NB4 (cell line): ENCODE measurements around the gene ZNF782.

Experiments used
- DNase-seq: peaks from one replicate; pipeline ENCODE4 v3.0.0; 2010; ENCODE audit warnings: low read depth
- H3K4me3 ChIP-seq: one replicate; pipeline ENCODE4 v1.5.1; 2011; ENCODE audit warnings: mild to moderate bottlenecking, low read depth, low read length, moderate library complexity
- MYC ChIP-seq: IDR thresholded peaks from 2 replicates; pipeline ENCODE4 v1.6.1; 2011; ENCODE audit warnings: low read depth, low read length
- POLR2A ChIP-seq: IDR thresholded peaks from 2 replicates; pipeline ENCODE4 v1.6.1; 2011; ENCODE audit warnings: mild to moderate bottlenecking; ENCODE audit not compliant: insufficient read length; ENCODE audit errors: extremely low read depth
- TF ChIP-seq, protein P1 (sequence below): IDR thresholded peaks from one replicate; pipeline ENCODE4 v1.5.1; 2012; ENCODE audit warnings: low read depth, low read length
- TF ChIP-seq, protein P2 (sequence below): IDR thresholded peaks from 2 replicates; pipeline ENCODE4 v1.6.1; 2011; ENCODE audit warnings: low read depth, low read length

Gene ZNF782

DNA sequence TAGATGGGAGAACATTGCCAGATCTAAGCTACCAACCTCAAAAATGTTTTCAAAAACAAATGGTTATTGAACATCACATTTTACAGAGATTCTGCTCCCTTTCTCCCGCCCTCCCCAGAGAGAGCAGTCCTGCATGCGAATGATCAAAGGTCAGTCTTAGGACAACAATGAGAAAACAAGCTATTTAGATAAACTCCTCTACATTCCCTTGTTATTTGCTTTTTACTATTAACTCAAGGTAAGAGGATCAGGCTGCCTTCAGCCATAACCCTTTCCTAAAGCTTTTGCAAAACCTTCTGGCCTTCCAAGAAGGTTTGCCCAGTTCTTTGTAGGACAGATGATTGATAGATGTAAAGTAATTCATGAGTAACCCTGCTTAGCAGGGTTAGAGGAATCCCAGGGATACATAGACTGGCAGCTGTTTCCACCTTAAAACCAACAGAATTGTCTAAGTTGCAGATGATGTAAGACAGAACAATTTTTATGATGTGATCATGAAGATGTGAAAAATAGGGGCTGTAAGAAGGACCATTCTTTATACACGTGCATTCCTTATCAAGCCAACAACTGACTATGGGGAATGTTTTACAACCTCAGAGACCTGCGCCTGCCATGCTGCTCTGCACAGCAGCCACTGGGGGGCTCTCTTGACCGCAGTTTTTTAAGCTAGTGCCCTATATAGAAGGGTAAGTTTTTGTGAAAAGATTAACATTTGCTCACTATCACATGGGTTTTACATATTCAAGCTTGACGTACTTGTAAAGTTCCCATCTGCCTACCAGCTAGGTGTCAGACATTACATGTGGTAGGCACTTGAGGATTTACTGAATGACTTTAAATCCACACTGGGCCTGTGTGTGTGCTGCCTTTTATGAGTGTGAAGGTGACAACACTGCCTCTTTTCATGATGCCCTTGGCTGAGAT is 2.3 kb upstream of the ZNF782 start:
- no peak overlapping the region for H3K4me3 ChIP-seq
- no peak for TF ChIP-seq MYC
- TF ChIP-seq, protein P1, sequence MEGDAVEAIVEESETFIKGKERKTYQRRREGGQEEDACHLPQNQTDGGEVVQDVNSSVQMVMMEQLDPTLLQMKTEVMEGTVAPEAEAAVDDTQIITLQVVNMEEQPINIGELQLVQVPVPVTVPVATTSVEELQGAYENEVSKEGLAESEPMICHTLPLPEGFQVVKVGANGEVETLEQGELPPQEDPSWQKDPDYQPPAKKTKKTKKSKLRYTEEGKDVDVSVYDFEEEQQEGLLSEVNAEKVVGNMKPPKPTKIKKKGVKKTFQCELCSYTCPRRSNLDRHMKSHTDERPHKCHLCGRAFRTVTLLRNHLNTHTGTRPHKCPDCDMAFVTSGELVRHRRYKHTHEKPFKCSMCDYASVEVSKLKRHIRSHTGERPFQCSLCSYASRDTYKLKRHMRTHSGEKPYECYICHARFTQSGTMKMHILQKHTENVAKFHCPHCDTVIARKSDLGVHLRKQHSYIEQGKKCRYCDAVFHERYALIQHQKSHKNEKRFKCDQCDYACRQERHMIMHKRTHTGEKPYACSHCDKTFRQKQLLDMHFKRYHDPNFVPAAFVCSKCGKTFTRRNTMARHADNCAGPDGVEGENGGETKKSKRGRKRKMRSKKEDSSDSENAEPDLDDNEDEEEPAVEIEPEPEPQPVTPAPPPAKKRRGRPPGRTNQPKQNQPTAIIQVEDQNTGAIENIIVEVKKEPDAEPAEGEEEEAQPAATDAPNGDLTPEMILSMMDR = peak; percentile 83
- no peak for TF ChIP-seq POLR2A
- TF ChIP-seq, protein P2, sequence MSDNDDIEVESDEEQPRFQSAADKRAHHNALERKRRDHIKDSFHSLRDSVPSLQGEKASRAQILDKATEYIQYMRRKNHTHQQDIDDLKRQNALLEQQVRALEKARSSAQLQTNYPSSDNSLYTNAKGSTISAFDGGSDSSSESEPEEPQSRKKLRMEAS = peak; percentile 77
- peak; percentile 73 for DNase-seq

DNA sequence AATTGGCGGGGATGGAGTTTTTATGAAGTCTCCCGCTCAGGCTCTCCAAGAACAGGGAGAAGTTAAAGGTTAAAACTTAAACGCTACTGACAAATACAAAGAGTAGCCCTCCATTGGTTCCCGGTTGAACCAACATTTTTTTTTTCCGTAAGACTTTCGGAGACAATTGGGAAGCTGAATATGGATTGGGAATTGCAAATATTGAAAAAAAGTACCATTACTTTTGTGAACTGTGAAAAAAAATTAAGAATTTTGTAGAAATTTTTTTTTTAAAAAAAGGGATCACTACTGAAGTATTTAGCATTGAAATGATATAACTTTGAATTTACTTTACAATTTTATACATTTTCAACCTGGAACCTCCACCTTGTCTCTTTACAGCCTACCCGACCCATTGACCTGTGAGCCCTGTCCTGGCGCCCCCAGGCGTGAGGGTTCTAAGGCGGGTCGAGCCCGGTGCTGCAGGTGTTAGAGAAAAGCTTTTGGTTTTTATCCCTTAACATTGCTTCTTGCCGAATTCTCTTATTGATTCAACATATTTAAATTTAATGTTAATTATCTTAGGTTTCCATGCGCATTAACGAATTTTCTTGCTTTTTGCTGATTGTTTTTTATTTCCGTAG is 448 bp upstream of the ZNF782 start:
- peak overlapping the region; percentile 75 for H3K4me3 ChIP-seq
- DNase-seq = no peak
- TF ChIP-seq, protein P2 = peak; percentile 35; the same call in 1 of the 2 replicates
- TF ChIP-seq, protein P1 = no peak

DNA sequence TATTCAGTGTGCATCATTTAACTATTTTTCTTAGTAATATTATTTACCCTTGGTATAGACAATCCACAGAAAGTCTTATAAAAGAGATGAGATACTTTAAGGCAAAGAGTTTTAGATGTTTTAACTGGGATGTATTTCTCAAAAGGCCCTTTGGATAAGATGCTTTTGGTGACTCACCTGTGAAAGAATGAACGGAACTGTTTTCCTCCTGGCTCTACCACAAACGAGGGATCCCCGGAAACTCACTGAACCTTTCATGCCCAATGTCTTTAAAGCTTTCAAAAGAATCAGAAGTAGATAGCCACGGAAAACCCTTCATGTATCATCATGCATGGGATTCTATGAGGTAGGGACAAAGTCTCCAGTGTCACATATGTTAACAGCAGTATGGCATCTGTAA is 1.6 kb downstream of the ZNF782 start:
- H3K4me3 ChIP-seq = peak overlapping the region; percentile 3
- TF ChIP-seq, protein P2 = no peak
- TF ChIP-seq MYC = no peak
- TF ChIP-seq POLR2A = no peak
- TF ChIP-seq, protein P1 = no peak
- DNase-seq = no peak

DNA sequence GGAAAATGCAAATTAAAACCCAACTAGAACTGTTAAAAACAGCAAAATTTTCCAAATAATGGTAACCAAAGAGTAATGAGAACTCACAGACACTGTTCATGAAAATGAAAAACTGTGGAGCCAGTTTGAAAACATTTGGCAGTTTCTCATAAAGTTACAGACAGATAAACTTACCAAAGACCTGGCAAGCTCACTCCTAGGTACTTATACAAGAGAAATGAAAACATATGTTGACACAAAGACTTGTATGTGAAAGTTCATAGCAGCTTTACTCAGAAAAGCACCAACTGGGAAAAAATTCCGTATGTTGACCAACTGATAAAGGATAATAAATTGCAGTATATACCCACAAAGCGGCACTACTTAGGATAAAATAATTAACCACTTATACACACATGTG is 10.3 kb downstream of the ZNF782 start:
- TF ChIP-seq POLR2A = no peak
- TF ChIP-seq, protein P2 = no peak
- TF ChIP-seq, protein P1 = no peak
- no peak for TF ChIP-seq MYC
- no peak for DNase-seq
- H3K4me3 ChIP-seq = no peak overlapping the region

DNA sequence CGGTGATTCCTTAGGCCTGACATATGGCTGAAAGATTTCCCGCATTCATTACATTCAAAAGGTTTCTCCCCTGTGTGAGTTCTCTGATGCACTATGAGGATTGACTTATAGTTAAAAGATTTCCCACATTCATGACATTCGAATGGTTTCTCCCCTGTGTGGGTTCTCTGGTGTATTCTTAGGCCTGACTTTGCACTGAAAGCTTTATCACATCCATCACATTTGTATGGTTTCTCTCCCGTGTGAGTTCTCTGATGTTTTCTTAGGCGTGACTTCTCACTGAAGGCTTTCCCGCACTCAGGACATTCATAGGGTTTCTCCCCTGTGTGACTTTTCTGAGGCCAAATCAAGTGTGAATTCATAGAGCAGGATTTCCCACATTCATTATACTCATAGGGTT is 35.8 kb downstream of the ZNF782 start:
- no peak overlapping the region for H3K4me3 ChIP-seq
- TF ChIP-seq POLR2A (no peak), MYC (no peak)
- TF ChIP-seq, protein P1 = no peak
- TF ChIP-seq, protein P2 = no peak
- DNase-seq = peak; percentile 3
